Fibroblast of mammary gland (primary cell): Measurements from ENCODE around the gene AP2M1.
"Not testable (repeated sequence)": the region's sequence is repeated elsewhere in the genome, so short reads cannot be mapped to it uniquely, and the experiment has no call there.

ENCODE experiments used
- DNase-seq: peaks from one replicate; pipeline ENCODE4 v3.0.0-alpha.2; 2010; ENCODE audit warnings: low read depth
- H3K4me3 ChIP-seq: 2 replicates; pipeline ENCODE4 v1.5.1; 2011; ENCODE audit warnings: low read depth, mild to moderate bottlenecking, low read length, moderate library complexity; ENCODE audit not compliant: control insufficient read depth
- TF ChIP-seq, protein P1 (sequence below): conservative IDR thresholded peaks from 2 replicates; pipeline ENCODE4 v1.5.1; 2011; ENCODE audit warnings: low read depth, low read length, inconsistent platforms; ENCODE audit not compliant: control insufficient read depth, insufficient read depth

Gene AP2M1

DNA sequence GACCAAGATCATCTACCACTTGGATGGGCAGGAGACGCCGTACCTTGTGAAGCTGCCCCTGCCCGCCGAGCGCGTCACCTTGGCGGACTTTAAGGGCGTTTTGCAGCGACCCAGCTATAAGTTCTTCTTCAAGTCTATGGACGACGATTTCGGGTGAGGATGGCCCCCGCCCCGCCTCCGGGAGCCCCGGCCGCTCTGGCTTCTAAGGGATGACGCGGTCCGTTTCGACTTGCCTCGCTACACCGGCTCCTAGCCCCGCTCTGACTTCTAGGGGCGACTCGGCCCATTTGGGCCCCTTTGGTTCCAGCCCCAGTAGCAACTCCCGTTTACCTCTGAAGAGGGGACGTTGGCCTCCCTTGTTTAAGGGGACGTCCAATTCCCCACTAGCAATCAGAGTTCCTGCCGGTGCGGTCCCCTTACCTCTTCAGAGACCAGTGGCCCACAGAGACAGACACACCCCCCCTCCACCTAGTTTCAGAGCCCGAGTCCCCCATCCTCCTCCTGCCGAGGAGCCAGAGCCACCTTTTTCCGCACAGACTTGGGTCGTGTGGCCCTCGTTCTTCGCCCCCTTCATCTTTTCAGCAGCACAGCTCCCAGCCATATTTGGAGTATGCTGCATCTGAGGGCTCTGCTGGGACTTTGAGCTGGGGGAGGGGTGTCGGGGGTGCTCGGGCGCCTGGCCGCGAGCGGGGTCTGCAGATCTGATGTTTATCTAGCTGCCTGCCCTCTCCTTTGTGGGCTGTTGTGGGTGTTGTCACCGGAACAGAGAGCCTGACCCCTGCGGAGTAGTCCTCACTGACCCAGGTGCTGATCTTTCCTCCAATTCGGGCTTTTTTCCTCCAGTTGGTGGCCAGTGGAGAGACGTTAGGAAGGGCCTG is 18.8 kb upstream of the AP2M1 start:
- TF ChIP-seq, protein P1, sequence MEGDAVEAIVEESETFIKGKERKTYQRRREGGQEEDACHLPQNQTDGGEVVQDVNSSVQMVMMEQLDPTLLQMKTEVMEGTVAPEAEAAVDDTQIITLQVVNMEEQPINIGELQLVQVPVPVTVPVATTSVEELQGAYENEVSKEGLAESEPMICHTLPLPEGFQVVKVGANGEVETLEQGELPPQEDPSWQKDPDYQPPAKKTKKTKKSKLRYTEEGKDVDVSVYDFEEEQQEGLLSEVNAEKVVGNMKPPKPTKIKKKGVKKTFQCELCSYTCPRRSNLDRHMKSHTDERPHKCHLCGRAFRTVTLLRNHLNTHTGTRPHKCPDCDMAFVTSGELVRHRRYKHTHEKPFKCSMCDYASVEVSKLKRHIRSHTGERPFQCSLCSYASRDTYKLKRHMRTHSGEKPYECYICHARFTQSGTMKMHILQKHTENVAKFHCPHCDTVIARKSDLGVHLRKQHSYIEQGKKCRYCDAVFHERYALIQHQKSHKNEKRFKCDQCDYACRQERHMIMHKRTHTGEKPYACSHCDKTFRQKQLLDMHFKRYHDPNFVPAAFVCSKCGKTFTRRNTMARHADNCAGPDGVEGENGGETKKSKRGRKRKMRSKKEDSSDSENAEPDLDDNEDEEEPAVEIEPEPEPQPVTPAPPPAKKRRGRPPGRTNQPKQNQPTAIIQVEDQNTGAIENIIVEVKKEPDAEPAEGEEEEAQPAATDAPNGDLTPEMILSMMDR, result no peak
- peak overlapping the region; percentile 91 for H3K4me3 ChIP-seq
- DNase-seq, result no peak

DNA sequence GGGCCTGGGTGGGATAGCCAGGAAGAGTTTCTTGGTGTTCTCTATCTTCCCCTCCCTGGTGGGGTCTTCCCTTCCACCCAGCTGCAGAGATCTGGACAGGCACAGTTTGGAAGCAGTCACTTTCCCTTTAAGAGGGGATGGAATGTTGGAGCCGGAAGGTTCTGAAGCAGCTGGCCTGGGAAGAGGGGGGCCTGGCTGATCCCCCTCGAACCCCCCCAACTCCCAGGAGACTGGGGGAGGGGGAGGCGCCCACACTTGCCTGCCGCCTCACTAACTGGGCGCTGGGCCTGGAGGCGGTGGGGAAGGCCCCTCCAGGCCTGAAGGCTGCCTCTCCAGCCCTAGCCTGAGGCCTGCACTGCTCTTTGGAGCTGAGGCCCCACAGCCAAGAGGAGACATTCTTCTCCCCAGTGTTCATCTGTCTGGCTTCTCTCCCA is 18.1 kb upstream of the AP2M1 start:
- H3K4me3 ChIP-seq, result peak overlapping the region; percentile 91
- peak; percentile 63 for DNase-seq
- TF ChIP-seq, protein P1, result no peak

DNA sequence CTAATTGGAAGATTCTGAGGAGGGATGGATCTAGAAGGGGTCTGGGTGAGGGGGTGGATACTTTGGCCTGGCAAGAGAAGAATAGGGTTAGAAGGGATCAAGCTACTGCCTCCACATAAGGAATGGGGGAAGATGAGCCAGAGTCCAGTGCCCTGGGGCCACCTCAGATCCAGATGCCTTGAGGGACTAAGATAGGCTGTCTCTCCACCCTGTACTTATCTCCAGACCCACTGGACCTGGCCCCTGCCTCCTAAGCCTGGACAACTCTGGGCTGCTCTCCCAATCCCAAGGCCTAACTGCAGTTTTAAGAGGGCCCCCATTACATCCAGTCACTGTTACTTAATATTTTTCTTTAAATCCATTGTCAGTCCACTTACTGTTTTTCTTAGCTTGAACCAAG is 17.4 kb upstream of the AP2M1 start:
- TF ChIP-seq, protein P1, result no peak
- DNase-seq, result no peak
- peak overlapping the region; percentile 91 for H3K4me3 ChIP-seq

DNA sequence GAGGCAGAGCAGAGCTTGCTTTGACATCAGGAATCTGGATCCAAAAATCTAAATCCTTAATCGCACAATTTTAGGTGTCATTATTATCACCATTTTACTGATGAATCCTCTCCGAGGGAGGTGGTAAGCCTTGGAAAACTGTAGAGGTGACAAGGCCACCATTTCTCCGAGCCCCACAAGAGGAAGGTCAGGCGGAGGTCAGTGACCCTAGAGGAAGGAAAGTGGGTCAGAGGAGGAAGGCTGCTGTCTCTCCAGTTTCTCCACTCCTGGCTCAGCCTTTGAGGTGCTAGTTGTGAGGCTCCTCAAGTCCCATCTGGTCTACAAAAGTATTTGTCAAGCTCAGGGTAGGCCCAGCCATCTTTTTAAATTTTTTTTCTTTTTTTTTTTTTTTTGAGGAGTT is 16.3 kb upstream of the AP2M1 start:
- TF ChIP-seq, protein P1, result no peak
- no peak overlapping the region for H3K4me3 ChIP-seq
- no peak for DNase-seq

DNA sequence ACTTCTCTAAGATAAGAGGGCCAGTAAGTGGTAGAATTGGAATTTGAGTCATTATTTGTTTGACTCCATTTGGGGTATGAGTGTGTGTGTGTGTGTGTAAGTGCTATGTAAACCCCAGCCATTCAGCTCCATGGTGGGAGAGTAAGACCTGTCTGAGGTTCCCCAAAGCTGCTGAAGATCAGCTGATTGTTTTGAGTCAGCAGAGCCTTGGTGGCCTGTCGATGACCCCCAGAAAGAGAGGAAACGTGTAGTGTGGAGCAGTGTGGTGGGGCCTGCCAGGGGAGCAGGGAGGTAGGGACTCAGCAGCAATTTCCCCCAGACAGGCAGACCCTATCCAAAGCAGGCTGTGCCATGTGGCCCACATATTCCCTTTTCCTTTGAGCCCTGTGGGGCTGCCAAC is 14.2 kb upstream of the AP2M1 start:
- TF ChIP-seq, protein P1, result no peak
- no peak overlapping the region for H3K4me3 ChIP-seq
- DNase-seq, result peak; percentile 77

DNA sequence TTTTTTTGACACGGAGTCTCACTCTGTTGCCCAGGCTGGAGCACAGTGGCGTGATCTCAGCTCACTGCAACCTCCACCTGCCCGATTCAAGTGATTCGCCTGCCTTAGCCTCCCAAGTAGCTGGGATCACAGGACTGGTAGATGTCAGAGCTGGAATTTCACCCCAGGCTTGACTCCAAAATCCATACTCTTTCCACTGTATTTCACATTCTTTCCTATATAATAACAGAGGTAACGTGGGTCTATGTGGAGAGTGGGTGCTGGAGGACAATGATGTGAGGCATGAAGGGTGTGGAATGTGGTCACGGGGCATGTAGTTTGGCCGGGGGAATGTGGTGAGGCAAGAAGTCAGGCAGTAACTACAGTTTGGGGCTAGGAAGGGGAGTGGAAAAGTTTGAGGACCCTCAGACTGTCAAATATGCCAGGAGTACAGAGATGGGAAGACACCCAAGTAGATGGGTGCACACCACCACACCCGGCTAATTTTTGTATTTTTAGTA is 12.0 kb upstream of the AP2M1 start:
- not testable (repeated sequence) for DNase-seq, H3K4me3 ChIP-seq

DNA sequence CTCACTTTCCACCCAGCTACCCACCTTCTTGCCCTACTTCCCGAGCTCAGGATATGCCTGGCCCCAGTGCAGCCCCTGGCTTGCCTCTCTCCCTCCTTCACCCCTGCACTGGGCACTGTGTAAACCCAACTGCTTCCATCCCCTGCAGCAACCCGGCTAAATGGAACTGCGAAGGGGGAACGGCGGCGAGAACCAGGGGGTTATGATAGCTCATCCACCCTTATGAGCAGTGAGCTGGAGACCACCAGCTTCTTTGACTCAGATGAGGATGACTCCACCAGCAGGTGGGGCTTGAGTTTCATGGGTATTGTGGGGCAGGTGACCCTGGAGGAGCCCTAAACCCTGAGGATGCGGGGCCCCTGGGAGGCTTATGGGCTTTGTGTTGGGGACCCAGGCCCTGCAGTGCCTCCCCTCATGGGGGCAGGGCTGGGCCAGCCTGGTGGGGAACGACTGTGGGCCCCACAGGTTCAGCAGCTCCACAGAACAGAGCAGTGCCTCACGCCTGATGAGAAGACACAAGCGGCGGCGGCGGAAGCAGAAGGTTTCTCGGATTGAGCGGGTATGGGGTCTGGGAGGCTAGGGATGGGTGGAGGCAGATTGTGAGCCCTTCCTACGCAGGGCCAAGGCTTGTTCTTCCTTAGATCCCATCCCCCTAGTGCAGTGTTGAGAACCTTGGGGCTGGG is 9.9 kb upstream of the AP2M1 start:
- TF ChIP-seq, protein P1, result no peak
- no peak overlapping the region for H3K4me3 ChIP-seq
- no peak for DNase-seq
